HG02798 (cell line): ENCODE data around the gene ZGRF1.
"Not testable (repeated sequence)": the region's sequence is repeated elsewhere in the genome, so short reads cannot be mapped to it uniquely, and the experiment has no call there.

Experiments used
- ATAC-seq: cut with Tn5 transposase; IDR thresholded peaks from one replicate; pipeline ENCODE4 v1.9.1; 2021; ENCODE audit warnings: mild to moderate bottlenecking; ENCODE audit not compliant: unreplicated experiment, poor library complexity

ZGRF1 gene

GRCh38 chr4:112645541-112646329, 9.0 kb upstream of the ZGRF1 start:
- ATAC-seq: no peak

DNA sequence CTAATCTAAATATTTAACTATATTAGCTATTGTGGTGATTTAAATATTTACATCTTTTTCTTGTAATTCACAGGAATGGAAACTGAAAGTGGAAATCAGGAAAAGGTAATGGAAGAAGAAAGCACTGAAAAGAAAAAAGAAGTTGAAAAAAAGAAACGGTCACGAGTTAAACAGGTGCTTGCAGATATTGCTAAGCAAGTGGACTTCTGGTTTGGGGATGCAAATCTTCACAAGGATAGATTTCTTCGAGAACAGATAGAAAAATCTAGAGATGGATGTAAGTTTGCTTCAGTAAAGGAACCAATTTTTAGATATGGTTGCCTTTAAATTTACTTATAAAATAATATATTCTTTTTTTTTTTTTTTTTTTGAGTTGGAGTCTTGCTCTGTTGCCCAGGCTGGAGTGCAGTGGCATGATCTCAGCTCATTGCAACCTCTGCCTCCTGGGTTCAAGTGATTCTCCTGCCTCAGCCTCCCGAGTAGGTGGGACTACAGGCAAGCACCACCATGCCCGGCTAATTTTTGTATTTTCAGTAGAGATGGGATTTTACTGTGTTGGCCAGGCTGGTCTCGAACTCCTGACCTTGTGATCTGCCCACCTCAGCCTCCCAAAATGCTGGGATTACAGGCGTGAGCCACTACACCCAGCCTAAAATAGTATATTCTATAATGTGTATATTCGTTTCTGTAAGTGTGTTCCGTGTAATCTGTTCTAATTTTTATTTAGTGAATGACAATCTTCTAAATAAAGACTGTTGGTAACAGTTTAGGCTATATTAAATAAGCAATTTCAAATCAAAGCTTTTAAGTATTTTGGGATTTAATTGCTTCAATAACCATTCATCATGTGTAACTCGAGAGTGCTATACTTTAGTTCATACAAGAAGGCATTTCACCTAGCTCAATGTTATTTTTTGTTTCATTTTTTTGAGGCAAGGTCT, 8.2 kb upstream of the ZGRF1 start:
- ATAC-seq: not testable (repeated sequence)

- no peak for ATAC-seq
These were observed 5.8 kb upstream of the ZGRF1 start for GRCh38 chr4:112642526-112642925.

DNA sequence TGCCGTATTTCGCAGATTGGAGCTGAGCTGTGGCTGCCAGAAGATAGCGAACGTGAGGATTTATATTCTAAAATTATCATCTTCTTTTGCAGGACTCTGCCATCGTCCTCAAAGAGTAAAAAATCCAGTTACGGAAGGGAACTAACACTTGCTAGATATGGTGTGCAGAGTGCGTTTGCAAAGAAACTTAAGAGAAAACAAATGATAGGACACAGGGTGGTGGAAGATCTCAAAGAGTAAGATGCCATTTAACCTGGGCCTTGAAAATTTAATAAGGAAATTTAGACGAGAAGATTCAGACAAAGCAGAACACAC, 800 bp upstream of the ZGRF1 start:
- ATAC-seq: no peak

GRCh38 chr4:112633477-112634235, 3.1 kb downstream of the ZGRF1 start:
- ATAC-seq: no peak

DNA sequence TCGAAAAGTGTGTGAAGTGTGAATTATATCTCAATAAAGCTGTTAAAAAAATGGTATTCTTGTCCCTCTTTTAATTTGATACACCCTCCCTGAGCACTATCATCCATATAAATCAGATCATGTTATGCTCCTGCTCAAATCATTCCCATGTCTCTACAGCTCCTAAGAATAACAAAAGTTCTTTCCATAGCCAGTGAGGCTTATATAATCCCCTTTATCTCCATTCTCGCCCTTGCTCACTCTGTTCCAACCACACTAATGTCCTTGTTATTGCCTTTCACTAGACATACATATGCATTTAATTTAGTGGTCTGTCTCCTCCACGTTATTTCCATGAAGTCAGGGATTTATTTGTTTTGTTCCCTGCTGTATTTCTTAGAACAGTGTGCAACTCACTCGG, 10.5 kb downstream of the ZGRF1 start:
- ATAC-seq: no peak

- no peak for ATAC-seq
These were observed 19.7 kb downstream of the ZGRF1 start for GRCh38 chr4:112616984-112617383.

DNA sequence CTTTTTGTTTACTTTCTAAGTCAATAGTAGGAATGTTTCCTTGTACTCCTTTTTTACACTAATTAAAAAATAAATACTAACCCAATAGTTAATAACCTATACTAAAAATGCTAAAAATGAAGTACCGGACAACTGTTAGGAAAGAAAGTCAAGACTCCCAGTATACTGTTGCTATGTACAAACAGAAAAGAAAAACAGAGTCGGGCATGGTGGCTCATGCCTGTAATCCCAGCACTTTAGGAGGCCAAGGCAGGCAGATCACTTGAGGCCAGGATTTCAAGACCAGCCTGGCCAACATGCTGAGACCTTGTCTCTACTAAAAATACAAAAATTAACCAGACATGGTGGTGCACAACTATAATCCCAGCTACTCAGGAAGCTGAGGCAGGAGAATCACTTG, 23.9 kb downstream of the ZGRF1 start:
- not testable (repeated sequence) for ATAC-seq

GRCh38 chr4:112604589-112604988, 32.1 kb downstream of the ZGRF1 start:
- peak; percentile 88 for ATAC-seq

- ATAC-seq: no peak
These were observed 41.7 kb downstream of the ZGRF1 start for GRCh38 chr4:112594993-112595392.

GRCh38 chr4:112593438-112594133, 43.1 kb downstream of the ZGRF1 start:
- peak; percentile 69 for ATAC-seq

DNA sequence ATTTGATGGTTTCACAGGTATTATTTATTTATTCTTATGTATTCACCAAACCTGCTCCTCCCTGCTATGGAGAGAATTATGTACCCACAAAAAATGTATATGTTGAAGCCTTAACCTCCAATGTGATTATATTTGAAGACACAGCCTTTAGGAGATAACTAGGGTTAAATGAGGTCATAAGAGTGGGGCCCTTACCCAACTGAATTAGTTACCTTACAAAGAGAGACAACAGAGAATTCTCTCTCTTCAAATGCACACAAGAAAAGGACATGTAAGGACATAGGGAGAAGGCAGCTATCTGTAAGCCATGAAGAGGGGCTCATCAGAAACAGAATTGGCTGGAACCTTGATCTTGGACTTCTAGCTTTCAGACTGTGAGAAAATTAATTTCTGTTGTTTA, 44.0 kb downstream of the ZGRF1 start:
- ATAC-seq: no peak

DNA sequence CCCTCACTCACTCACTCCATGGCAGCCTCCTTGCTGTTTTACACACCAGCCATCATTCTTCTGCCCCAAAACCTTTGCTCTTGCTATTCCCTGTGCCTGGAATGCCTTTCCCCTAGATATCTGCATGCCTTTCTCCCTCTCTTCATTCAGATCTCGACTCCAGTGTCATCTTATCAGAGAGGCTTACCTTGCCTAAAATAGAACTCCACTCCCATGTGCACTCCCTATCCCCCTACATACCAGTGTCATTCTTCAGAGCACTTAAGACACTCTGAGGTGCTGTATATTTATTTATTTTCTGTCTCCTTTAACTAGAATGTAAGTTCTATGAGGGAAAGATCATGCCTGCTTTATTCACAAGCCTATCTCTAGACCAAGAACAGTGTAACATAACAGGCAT, 45.1 kb downstream of the ZGRF1 start:
- ATAC-seq: no peak

- no peak for ATAC-seq
These were observed 47.5 kb downstream of the ZGRF1 start for GRCh38 chr4:112589206-112589605.

- ATAC-seq: no peak
These were observed 50.6 kb downstream of the ZGRF1 start for GRCh38 chr4:112585977-112586736.

GRCh38 chr4:112567536-112567935, 69.2 kb downstream of the ZGRF1 start:
- ATAC-seq: no peak

DNA sequence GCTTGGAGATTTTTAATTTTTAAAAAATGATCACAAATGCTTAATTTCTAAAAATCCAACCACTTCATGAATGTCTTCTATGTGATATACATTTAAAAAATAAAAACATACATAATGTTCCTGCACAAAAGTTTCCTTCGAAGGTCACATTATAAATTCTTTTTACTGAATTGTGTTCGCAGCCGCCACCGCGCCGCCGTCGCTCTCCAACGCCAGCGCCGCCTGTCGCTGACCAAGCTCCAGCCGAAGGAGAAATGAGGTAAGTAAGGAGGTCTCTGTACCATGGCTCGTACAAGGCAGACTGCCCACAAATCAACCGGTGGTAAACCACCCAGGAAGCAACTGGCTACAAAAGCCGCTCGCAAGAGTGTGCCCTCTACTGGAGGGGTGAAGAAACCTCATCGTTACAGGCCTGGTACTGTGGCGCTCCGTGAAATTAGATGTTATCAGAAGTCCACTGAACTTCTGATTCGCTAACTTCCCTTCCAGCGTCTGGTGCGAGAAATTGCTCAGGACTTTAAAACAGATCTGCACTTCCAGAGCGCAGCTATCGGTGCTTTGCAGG, 71.9 kb downstream of the ZGRF1 start:
- ATAC-seq: no peak

DNA sequence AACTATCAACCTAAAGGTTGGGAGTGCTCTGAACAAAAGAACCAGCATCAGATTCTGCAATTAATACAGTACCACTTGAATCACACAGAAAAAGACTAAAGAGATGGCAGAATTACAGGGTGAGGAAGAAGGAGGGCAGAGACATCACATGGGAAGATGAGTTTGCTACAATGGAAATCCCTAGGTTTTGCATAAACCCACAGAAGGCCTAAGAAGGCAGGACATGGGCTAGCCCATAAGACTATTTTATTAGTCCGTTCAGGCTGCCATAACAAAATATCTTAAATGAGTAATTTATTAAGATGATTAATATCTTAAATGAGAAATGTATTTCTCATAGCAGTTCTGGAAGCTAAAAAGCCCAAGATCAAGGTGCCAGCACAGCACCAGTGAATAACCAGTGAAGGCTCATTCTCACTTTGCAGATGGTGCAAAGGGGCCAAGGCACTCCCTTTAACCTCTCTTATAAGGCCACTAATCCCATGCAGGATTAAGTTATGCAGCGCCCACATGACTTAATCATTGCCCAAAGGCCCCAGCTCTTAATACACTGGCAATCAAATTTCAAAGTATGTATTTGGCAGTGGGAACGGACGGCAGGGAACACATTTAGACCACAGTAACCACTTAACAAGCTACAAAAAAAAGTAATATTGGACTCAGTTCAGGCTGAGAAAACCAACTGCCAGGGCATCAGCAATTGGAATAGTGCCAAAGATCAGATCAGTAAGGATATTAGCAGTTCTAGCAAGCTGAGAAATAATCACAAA, 73.1 kb downstream of the ZGRF1 start:
- peak; percentile 58 for ATAC-seq
